Mesenteric fat pad (tissue), 1 donor: ENCODE results near the gene P2RX1. TPM values are rescaled to one million over a fixed set of nuclear protein-coding genes. Genes with fewer than 3 reads are reported as not detected.

Experiments used
- DNase-seq: peaks from one replicate; pipeline ENCODE4 v3.0.0-alpha.2; 2020; ENCODE audit warnings: low spot score
- total RNA-seq: library from RNA; stranded (reverse); fragmentation: NEBNext Ultra II Directional; extraction: Animal tissue kit (Norgen Biotek cat#: 25700); gene quantifications from one replicate; pipeline ENCODE4 v1.2.1, GENCODE V29; 2021
- donor health status: DM: yes; HTN: yes; CAD: no.

Gene P2RX1
- total RNA-seq, 1 donor from 2014 or later = 2.3 TPM

- no peak for DNase-seq
These were observed 26.8 kb downstream of the P2RX1 start for GRCh38 chr17:3889325-3890012.

- DNase-seq = peak; percentile 93
These were observed 27.7 kb downstream of the P2RX1 start for GRCh38 chr17:3888343-3889171.

GRCh38 chr17:3887804-3888203 is 28.5 kb downstream of the P2RX1 start:
- DNase-seq = no peak

- no peak for DNase-seq
These were observed 28.9 kb downstream of the P2RX1 start for GRCh38 chr17:3887394-3887793.

- DNase-seq = no peak
These were observed 29.5 kb downstream of the P2RX1 start for GRCh38 chr17:3886776-3887175.

GRCh38 chr17:3885970-3886369 is 30.3 kb downstream of the P2RX1 start:
- DNase-seq = no peak

- DNase-seq = no peak
These were observed 31.0 kb downstream of the P2RX1 start for GRCh38 chr17:3885271-3885670.

- no peak for DNase-seq
These were observed 32.1 kb downstream of the P2RX1 start for GRCh38 chr17:3884188-3884587.

GRCh38 chr17:3882276-3882675 is 34.0 kb downstream of the P2RX1 start:
- no peak for DNase-seq

GRCh38 chr17:3880983-3881382 is 35.3 kb downstream of the P2RX1 start:
- DNase-seq = no peak

- DNase-seq = no peak
These were observed 36.5 kb downstream of the P2RX1 start for GRCh38 chr17:3879591-3880417.

- no peak for DNase-seq
These were observed 37.1 kb downstream of the P2RX1 start for GRCh38 chr17:3879186-3879585.

GRCh38 chr17:3877220-3877619 is 39.0 kb downstream of the P2RX1 start:
- no peak for DNase-seq

GRCh38 chr17:3875317-3875716 is 40.9 kb downstream of the P2RX1 start:
- no peak for DNase-seq

GRCh38 chr17:3873862-3874261 is 42.4 kb downstream of the P2RX1 start:
- no peak for DNase-seq

- DNase-seq = no peak
These were observed 45.4 kb downstream of the P2RX1 start for GRCh38 chr17:3870871-3871306.

GRCh38 chr17:3867606-3868005 is 48.7 kb downstream of the P2RX1 start:
- DNase-seq = no peak

GRCh38 chr17:3867106-3867505 is 49.2 kb downstream of the P2RX1 start:
- no peak for DNase-seq

- DNase-seq = no peak
These were observed 50.0 kb downstream of the P2RX1 start for GRCh38 chr17:3866276-3866675.

GRCh38 chr17:3865176-3865575 is 51.1 kb downstream of the P2RX1 start:
- no peak for DNase-seq

GRCh38 chr17:3864534-3864933 is 51.7 kb downstream of the P2RX1 start:
- DNase-seq = no peak
